SU-DHL-6 (cell line): ENCODE data around the gene HMX2.

Experiments used
- H2AFZ ChIP-seq: fragments of 200-600 bp; sonication (generic); 2 replicates; pipeline ENCODE4 v1.6.1; 2014; ENCODE audit warnings: low read depth, mild to moderate bottlenecking, moderate library complexity, mixed read lengths, antibody characterized with exemption, low read length; ENCODE audit not compliant: severe bottlenecking
- H3F3A ChIP-seq: fragments of 200-600 bp; shearing (Covaris generic); 2 replicates; pipeline ENCODE4 v1.6.0; 2016; ENCODE audit warnings: antibody characterized with exemption, mild to moderate bottlenecking; ENCODE audit not compliant: insufficient read depth
- H3K27ac ChIP-seq: fragments of 200-600 bp; sonication (generic); 2 replicates; pipeline ENCODE4 v1.5.1; 2016; ENCODE audit warnings: low read depth, mild to moderate bottlenecking, low read length, moderate library complexity, mixed read lengths
- H3K27me3 ChIP-seq: fragments of 200-600 bp; sonication (generic), shearing (Covaris generic); 2 replicates; pipeline ENCODE4 v1.6.0; 2014; ENCODE audit warnings: mild to moderate bottlenecking, low read length
- H3K36me3 ChIP-seq: fragments of 200-600 bp; sonication (generic); 2 replicates; pipeline ENCODE4 v1.6.1; 2014; ENCODE audit warnings: mild to moderate bottlenecking, low read length, mixed read lengths
- H3K4me2 ChIP-seq: fragments of 300-600, 200-600 bp; shearing (Covaris generic), sonication (generic); 2 replicates; pipeline ENCODE4 v1.6.0; 2014; ENCODE audit warnings: low read length, low read depth, mild to moderate bottlenecking; ENCODE audit not compliant: poor library complexity, severe bottlenecking
- H3K4me3 ChIP-seq: fragments of 200-600 bp; sonication (generic); 2 replicates; pipeline ENCODE4 v1.5.1; 2014; ENCODE audit warnings: antibody characterized with exemption, low read length, mild to moderate bottlenecking, mixed read lengths; ENCODE audit not compliant: insufficient read depth, poor library complexity, severe bottlenecking
- H3K79me2 ChIP-seq: fragments of 200-600 bp; sonication (generic); 2 replicates; pipeline ENCODE4 v1.6.1; 2014; ENCODE audit warnings: mild to moderate bottlenecking, low read length, moderate library complexity; ENCODE audit not compliant: insufficient read depth
- H3K9ac ChIP-seq: fragments of 200-600 bp; sonication (generic); 2 replicates; pipeline ENCODE4 v1.7.0; 2014; ENCODE audit warnings: mild to moderate bottlenecking, low read length
- H3K9me2 ChIP-seq: fragments of 200-600 bp; sonication (generic); replicated peaks from 2 replicates; pipeline ENCODE4 v1.6.1; 2014; ENCODE audit warnings: low read length; ENCODE audit not compliant: insufficient read depth
- H3K9me3 ChIP-seq: fragments of 200-600 bp; sonication (generic); 2 replicates; pipeline ENCODE4 v1.6.1; 2014; ENCODE audit warnings: low read length, mixed read lengths; ENCODE audit not compliant: insufficient read depth
- H4K20me1 ChIP-seq: fragments of 200-600 bp; sonication (generic); 2 replicates; pipeline ENCODE4 v1.6.1; 2014; ENCODE audit warnings: low read depth, mild to moderate bottlenecking, antibody characterized with exemption, low read length, moderate library complexity, mixed read lengths
- EZH2phosphoT487 ChIP-seq: fragments of 200-600 bp; sonication (generic), shearing (Covaris generic); conservative IDR thresholded peaks from 2 replicates; pipeline ENCODE4 v1.6.1; 2018; ENCODE audit warnings: mild to moderate bottlenecking, antibody characterized with exemption, low read length, moderate library complexity, mixed read lengths
- TF ChIP-seq, protein P1 (sequence below): fragments of 200-600 bp; sonication (generic); IDR thresholded peaks from one replicate; pipeline ENCODE4 v1.5.1; 2017; ENCODE audit warnings: antibody characterized with exemption, mild to moderate bottlenecking, low read length, moderate library complexity; ENCODE audit not compliant: insufficient read depth, poor library complexity, severe bottlenecking

Gene HMX2

GRCh38 chr10:123180101-123181090, 32.5 kb downstream of the HMX2 start:
- Histone ChIP-seq H3K9ac (no peak overlapping the region), H3K27ac (no peak overlapping the region), H3K9me2 (no peaks in the 10 kb centered on the region), H3F3A (no peaks in the 10 kb centered on the region; the same call in 1 of the 2 replicates), H2AFZ (no peak overlapping the region), H3K4me3 (no peak overlapping the region), H3K36me3 (peaks cover 25% of the 10 kb centered on the region), H3K4me2 (no peak overlapping the region), H4K20me1 (no peaks in the 10 kb centered on the region), H3K9me3 (peaks cover 8% of the 10 kb centered on the region), H3K27me3 (no peaks in the 10 kb centered on the region), H3K79me2 (no peaks in the 10 kb centered on the region)
- no peak for TF ChIP-seq EZH2phosphoT487
- TF ChIP-seq, protein P1, sequence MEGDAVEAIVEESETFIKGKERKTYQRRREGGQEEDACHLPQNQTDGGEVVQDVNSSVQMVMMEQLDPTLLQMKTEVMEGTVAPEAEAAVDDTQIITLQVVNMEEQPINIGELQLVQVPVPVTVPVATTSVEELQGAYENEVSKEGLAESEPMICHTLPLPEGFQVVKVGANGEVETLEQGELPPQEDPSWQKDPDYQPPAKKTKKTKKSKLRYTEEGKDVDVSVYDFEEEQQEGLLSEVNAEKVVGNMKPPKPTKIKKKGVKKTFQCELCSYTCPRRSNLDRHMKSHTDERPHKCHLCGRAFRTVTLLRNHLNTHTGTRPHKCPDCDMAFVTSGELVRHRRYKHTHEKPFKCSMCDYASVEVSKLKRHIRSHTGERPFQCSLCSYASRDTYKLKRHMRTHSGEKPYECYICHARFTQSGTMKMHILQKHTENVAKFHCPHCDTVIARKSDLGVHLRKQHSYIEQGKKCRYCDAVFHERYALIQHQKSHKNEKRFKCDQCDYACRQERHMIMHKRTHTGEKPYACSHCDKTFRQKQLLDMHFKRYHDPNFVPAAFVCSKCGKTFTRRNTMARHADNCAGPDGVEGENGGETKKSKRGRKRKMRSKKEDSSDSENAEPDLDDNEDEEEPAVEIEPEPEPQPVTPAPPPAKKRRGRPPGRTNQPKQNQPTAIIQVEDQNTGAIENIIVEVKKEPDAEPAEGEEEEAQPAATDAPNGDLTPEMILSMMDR = no peak

GRCh38 chr10:123183724-123184123, 35.8 kb downstream of the HMX2 start:
- TF ChIP-seq EZH2phosphoT487 = no peak
- TF ChIP-seq, protein P1 = no peak
- Histone ChIP-seq H3K27me3 (no peaks in the 10 kb centered on the region), H3K4me2 (no peak overlapping the region), H4K20me1 (no peaks in the 10 kb centered on the region), H3K9ac (no peak overlapping the region), H3K9me3 (peaks cover 8% of the 10 kb centered on the region), H3K36me3 (peaks cover 22% of the 10 kb centered on the region), H2AFZ (no peak overlapping the region), H3F3A (no peaks in the 10 kb centered on the region; the same call in 1 of the 2 replicates), H3K79me2 (no peaks in the 10 kb centered on the region), H3K9me2 (no peaks in the 10 kb centered on the region), H3K4me3 (no peak overlapping the region), H3K27ac (no peak overlapping the region)

- H3K36me3 ChIP-seq = peaks cover 14% of the 10 kb centered on the region
- H3K27ac ChIP-seq = no peak overlapping the region
- H3F3A ChIP-seq = no peaks in the 10 kb centered on the region
- H3K4me3 ChIP-seq = no peak overlapping the region
- H3K9ac ChIP-seq = no peak overlapping the region
- no peak overlapping the region for H3K4me2 ChIP-seq
- TF ChIP-seq EZH2phosphoT487 = no peak
- TF ChIP-seq, protein P1 = no peak
- H4K20me1 ChIP-seq = no peaks in the 10 kb centered on the region
- H3K27me3 ChIP-seq = no peaks in the 10 kb centered on the region
- H3K9me2 ChIP-seq = no peaks in the 10 kb centered on the region
- H3K79me2 ChIP-seq = no peaks in the 10 kb centered on the region
- H2AFZ ChIP-seq = no peak overlapping the region
- H3K9me3 ChIP-seq = peaks cover 8% of the 10 kb centered on the region
Observed at GRCh38 chr10:123187781-123188180, 39.8 kb downstream of the HMX2 start.
